VCaP (cell line): ENCODE data around the gene MLN.

Experiments used
- H3K27ac ChIP-seq: fragments of 450-650 bp; 2 replicates; pipeline ENCODE4 v1.5.1; 2017
- CTCF ChIP-seq: fragments of 450-650 bp; conservative IDR thresholded peaks from 2 replicates; pipeline ENCODE4 v1.5.1; 2017; ENCODE audit warnings: mild to moderate bottlenecking, moderate library complexity

The MLN gene

GRCh38 chr6:33808641-33809180, 4.9 kb upstream of the MLN start:
- H3K27ac ChIP-seq = no peak overlapping the region
- no peak for TF ChIP-seq CTCF

- no peak for TF ChIP-seq CTCF
- no peak overlapping the region for H3K27ac ChIP-seq
These were observed 3.8 kb upstream of the MLN start for GRCh38 chr6:33807606-33808005.

- no peak for TF ChIP-seq CTCF
- H3K27ac ChIP-seq = no peak overlapping the region
These were observed 3.0 kb upstream of the MLN start for GRCh38 chr6:33806841-33807240.

GRCh38 chr6:33802186-33802958, 1.4 kb downstream of the MLN start:
- no peak for TF ChIP-seq CTCF
- H3K27ac ChIP-seq = no peak overlapping the region; the same call in 1 of the 2 replicates

GRCh38 chr6:33801611-33802010, 2.2 kb downstream of the MLN start:
- TF ChIP-seq CTCF = no peak
- peak overlapping the region; percentile 32; the same call in 1 of the 2 replicates for H3K27ac ChIP-seq

- TF ChIP-seq CTCF = no peak
- peak overlapping the region; percentile 32; the same call in 1 of the 2 replicates for H3K27ac ChIP-seq
These were observed 3.4 kb downstream of the MLN start for GRCh38 chr6:33800248-33800969.

- TF ChIP-seq CTCF = no peak
- H3K27ac ChIP-seq = peak overlapping the region; percentile 32; the same call in 1 of the 2 replicates
These were observed 4.2 kb downstream of the MLN start for GRCh38 chr6:33799454-33800113.
